Brain pericyte (primary cell): ENCODE results near the gene KCND2.
"Not testable (repeated sequence)": the region's sequence is repeated elsewhere in the genome, so short reads cannot be mapped to it uniquely, and the experiment has no call there.

Source experiments
- DNase-seq: peaks from one replicate; pipeline ENCODE4 v3.0.0-alpha.2; 2012; ENCODE audit warnings: low read depth, low spot score

KCND2 gene

DNA sequence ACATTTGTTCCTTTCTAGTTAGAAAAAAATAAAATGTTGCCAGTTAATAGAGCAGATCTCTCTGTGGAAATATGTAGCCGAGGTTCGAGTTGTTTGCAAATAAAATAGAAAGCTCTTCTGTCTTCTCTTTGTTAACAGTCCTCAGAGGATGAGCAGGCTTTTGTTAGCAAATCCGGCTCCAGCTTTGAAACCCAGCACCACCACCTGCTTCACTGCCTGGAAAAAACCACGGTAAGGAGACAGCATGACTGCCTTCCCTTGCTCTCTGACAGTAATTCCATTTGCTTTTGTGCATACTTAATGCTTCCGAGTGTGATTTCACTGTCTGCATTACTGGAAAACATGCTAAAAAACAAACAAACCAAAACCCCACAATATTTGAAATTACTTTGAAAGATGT, 469.4 kb downstream of the KCND2 start:
- DNase-seq, result no peak

DNA sequence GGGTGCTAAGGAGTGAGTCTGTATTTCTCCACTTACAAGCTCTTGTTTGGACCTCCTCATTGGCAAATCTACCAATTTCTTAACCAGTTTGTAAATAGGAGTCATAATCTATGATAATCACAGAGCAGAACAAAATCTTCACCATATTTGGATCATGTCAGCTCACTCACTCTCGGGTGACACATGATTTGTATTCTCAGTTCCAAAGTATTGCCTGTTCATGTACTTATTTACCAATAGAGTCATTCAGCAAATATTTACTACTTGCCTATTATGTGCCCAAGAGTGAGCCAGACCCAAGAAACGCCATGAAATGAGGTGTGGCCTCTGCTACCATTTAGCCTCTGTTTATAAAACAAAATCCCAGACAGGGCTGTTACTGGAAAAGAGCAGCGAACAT, 470.2 kb downstream of the KCND2 start:
- no peak for DNase-seq

DNA sequence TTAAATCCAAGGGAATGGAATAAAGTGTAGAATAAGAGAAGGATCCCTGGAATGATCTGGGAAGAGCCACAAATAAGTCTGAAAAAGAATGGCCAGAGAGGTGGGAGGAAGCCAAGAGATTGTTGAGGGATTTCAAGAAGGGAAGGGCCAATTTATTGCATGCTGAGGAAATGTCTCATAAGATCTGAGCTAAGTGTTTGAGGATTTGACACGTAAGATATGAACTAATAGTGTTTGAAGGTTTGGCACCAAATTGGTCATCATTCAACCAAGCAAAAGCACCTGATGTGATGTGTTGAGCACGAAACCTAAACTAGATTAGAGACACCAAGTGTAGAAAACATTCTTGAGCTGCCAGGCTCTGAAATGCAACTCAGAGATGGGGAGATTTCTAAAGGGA, 487.1 kb downstream of the KCND2 start:
- DNase-seq, result no peak

DNA sequence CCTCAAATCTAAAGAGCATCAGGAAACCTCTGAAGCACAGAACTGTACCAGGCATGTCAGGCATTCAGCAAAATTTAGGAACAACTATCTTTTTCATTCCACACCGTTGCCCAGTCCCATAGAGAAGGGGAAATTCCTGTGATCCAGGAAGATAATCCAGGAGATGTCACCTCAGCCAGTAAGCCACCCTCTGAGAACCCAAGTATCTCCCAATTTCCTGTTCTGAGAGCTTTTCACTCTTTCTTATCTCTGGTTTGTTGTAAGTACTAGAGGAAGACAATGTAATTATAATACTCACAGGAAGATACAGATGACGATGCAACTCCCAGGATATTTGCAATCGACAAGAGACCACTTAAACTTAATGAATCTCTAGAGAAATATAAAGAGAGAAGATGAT, 487.9 kb downstream of the KCND2 start:
- DNase-seq, result no peak

DNA sequence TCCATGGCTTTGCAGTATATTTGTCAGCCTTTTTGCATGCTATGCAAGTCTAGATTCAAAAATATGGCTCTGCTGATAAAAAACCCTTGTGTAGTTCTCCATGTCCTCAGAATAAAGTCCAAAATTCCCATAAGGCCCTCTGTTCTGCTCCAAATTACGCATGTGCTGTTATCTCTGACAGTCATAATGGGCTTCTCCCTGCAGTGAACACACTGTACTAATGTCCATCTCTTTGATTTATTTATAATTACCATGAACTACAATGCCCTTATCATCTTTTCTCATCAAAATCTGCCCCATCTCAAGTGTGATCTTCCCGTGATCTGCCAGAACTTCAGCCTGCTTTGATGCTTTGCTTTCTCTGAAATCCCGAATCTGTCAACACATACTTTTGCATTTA, 497.2 kb downstream of the KCND2 start:
- no peak for DNase-seq

DNA sequence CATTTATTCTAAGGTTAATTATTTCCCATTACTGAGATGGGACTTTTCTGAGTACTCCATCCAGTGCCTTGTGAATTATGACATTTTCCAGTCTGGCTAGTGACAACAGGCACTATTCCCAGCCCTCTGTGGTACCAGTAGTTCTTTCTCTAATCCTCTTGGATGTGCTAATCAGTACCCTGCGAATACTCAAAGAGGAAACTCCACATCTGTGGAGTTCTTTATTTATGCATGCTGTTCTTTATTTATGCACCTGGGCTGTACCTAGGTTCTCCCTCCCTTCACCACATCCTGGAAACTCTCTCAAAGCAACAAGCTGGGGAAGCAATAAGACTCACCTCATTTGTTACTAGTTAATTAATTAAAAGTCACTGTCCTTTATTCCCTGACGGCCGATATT, 501.5 kb downstream of the KCND2 start:
- no peak for DNase-seq

DNA sequence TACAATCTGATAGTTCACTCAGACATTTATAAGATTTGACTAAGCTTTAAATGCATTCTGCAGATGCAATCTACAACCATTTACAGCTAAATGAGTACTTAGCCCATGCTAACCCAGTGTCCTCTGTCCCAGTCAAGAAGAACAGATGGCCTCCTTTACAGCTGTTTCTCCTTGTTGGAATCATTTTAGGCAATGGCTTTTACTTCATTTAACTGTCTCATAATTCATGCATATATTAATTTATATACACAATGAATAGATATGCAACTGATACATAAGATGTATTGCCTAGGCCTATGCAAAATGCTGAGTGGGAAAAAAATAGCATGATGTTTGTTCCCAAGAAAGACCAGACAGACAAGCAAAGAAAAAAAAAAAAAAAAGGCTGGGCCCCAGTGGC, 502.8 kb downstream of the KCND2 start:
- DNase-seq, result no peak

DNA sequence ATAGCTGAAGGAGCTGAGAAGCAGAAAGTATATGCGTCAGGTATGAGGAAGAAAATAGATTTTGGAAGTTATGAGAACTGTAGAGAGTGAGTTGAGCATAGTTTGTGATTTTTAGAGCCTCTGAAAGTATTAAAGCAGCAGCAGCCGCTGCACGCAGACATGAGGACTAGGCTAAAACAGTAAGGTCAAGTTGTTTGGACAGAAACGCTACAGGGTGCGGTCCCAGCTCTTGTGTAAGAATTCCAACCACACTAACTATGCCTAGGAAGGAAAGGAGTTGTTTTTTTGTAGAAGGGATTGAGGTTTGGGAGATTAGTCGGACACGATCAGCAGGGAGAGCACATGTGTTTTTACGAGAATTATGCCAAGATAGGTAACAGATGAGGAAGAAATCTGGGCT, 506.1 kb downstream of the KCND2 start:
- DNase-seq, result not testable (repeated sequence)

DNA sequence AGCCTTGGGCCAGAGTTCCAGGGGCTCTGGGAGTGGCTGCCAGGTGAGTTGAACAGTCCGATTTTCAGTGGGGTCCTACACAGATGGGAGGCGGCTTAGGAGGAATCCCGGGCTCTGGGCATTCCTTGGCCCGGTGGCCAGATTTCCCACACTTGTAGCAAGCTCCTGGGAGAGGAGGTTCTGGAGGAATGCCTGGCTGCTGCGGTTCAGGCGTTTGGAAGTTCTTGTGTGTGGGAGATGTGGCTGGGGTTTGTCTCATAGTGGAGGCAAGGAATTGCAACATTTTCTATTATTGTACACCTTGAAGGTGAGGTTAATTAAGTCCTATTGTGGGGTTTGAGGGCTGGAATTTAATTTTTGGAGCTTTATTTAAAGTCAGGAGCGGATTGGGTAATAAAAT, 507.5 kb downstream of the KCND2 start:
- DNase-seq, result not testable (repeated sequence)

DNA sequence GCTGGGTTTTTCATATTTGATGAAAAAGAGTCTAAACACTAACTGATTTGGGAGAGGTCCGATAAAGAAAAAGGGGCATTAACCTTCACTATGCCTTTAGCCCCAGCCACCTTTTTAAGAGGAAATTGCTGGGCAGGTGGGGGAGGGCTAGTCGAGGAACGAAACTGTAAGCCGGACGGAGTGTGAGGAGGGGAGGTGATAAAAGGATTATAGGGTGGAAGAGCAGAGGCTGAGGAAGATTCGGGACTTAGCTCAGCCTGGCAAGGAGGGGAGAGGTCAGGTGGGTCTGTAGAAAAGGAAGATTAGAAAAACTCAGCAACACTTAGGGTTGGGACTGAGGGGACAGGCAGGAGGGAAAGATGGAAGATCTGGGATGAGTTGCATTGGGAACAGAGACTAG, 508.0 kb downstream of the KCND2 start:
- DNase-seq, result no peak

DNA sequence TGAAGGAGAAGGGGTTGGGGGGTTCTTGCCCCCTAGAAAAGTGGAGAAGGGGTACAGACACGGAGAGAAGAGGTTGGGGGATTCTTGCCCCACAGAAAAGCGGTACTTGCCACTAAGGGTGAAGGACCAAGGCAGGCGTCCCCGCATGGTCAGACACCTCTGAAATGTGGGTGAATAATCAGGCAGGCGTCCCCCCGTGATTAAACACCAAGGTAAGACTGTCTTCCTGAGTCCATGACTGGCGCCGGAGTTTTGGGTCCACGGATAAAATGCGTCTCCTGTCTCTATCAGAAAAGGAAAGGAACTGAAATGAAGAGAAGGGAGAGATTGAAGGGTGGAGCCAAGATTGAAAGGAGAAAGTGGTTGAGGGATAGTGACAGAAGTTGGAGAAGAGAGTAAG, 508.9 kb downstream of the KCND2 start:
- DNase-seq, result not testable (repeated sequence)

DNA sequence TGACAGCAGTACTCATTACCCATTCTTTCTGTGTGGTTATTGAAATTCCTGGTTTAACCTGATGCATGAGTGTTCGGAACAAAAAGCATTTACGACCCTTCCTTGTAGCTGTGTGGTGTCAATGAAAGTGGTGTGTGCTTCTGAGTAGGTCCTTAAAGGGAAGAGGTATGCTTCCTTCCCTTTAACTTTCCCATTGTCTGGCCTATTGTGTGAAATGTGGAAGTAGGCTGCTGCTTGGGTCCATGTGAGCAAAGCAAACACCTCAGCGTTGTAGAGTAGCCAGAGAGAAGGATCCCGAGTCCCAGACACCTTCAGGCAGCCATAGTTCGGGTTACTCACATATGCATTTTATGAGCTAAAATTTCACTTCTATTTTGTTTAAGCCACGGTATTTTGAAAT, 510.3 kb downstream of the KCND2 start:
- DNase-seq, result no peak

DNA sequence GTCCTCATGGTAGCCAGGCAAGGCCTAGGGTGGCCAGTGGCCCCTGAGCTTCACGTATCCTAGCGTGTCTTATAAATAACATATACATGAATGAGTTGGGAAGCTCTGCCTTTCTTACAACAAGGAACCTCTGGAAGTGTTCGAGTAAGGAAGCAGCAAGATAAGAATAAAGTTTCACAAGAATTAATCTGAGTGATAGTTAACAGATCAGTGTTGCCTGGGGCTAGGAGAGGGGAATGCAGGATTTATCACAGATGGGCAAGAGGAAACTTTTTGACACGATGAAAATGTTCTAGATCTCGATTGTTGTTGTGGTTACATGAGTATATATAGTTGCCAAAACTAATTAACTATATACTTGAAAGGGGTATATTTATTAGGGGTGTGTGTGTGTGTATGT, 510.7 kb downstream of the KCND2 start:
- DNase-seq, result no peak

DNA sequence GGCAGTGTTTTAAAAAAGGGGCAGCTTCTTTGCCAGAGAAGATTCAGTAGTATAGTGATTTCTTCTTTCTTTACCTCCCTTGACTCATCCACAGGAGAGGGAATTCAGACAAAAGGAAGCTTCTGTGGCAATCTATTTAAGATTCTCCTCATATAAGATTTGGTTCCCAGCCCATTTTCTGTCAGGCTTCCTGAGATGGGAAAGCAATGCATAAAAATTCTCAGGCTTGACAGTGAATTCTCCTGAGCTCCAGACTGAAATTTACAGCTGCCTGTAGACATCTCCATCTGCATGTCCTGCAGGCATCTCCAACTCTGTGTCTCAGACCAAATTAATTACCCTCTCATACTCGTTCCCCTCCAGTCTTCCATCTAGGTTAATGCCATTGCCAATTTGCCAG, 512.1 kb downstream of the KCND2 start:
- no peak for DNase-seq

DNA sequence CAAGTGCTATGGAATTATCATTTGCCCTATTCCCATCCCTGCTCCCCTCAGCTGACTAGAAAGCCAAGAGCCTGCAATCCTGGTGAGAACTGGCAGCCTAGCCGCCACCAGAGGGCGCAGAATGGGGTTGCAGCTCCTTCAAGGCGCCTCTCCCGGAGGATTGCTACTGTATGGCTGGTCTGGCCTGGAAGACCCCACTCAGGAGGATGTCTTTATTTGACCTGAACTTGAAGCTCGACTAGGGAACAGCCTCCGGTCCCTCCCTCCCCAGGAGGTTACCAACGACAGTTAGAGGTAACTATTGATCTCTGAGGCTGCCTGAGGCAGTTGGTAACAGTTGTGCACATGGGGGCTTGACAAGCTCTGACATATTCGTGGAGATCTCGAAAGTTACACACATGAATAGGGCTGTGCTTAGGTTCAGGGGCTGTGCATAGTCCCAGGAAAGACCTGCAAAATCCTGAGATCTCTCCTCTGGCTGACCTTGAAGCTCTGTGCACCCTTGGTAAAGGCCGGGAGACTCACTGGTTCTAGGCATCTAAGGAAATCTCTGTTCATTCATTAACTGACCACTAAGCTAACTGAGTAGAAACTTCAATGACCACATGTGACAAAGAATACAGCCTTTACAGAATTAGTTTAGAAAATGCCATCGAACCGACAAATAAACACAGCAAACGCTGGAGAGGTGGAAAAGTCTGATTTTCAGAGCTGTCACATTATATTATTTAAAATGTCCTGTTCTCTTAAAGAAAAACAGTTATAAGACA, 519.3 kb downstream of the KCND2 start:
- peak; percentile 13 for DNase-seq

DNA sequence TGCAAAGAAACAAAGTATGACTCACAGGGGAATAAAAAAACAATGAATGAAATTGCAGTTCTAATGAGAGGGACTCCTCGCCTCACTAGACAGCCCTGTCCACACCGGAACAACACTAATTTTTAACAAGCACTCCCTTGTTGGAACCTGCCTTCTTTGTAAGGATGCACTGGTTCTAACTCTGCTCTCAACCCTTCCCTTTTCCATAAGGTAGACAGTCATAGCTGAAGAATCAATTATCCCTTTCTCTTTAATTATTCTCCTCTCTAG, 519.8 kb downstream of the KCND2 start:
- DNase-seq, result no peak

DNA sequence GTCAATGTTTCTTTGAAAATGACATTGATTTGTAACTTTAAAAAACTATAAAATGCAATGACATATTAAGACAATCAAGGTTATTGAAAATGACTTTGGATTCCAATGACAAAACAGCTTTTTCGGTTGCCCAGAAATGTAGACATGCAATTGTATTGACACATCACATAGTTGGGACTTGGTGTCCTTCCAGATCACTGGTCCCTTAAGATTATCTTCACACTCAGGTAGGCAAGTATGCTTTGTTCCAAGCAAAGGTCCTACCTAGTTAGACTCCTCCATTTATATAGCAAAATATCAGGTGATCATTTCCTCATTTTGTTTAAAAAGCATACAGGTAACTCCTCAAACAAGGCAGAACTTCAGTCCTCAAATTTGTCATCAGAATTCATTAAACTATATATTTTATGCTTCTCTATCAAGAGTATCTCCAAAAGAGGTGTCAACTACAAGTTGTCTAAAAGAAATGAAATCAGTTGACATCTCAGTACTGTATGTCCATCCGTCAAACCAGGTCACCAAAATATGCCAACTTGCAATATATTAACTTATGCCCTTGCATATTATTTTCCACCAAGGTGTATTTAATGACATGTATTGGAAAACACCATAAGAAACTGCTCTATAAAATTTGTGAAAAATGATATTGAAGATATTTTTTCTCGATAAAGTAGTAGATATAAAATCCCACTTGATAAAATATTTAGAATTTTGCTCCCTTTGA, 520.4 kb downstream of the KCND2 start:
- DNase-seq, result no peak

DNA sequence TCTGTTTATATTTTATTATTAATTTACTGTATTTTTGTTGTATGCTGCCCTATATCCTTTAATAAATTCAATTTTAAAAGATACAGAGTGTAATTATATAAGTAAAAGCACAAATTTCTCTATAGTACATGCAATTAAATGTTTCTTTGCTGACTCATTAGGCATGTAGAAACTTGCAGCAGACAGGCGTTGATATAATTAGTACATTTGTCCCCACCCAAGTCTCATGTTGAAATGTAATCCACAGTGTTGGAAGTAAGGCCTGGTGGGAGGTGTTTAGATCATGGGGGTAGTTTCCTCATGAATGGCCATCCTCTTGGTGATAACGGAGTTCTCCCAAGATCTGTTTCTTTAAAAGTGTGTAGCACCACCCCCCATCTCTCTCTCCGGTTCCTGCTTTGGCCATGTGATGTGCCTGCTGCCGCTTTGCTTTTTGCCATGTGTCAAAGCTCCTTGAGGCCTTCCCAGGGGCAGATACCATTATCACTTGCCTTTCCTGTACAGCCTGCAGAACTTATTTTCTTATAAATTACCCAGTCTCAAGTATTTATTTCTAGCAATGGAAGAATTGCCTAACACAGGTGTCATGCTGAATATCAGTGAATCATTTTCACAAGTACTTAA, 521.2 kb downstream of the KCND2 start:
- no peak for DNase-seq

DNA sequence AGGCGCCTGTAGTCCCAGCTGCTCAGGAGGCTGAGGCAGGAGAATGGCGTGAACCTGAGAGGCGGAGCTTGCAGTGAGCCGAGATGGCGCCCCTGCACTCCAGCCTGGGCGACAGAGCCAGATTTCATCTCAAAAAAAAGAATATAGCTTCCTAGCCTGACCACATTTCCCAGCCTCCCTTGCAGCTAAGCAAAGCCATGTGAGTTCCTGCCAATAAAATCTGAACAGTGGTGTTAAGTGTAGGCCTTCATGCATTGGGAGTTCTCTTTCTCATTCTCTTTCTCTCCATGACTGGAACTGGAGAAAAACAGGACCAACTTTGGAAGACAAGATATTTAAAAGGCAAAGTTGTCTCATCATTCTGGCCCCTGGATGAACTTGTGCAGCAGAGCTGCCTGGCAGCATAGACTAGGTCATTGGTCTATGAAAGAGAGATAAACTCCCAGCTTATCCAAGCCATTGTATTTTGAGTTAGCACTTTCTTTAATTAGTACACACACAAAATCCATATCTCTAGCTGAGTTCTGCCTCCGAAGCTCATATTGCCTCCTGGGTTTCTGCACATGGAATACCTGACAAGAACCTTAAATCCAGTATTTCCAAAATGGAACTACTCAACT, 524.2 kb downstream of the KCND2 start:
- DNase-seq, result no peak

DNA sequence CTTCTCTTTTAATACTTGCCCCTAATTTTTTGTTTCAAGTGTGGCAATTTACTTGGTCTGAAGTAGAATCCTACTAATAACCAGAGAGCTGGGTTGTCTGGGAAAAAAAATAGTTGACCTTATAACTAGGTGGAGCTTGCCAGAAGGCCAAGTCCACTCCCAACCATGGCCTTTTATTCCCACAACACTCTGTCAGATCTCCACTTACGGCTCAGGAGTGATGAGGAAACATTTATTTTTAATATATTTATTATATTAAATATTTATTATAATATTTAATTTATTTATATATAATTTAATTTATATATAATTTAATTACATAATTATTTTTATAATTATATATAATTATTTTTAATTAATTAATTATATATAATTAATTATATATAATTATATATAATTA, 526.2 kb downstream of the KCND2 start:
- DNase-seq, result no peak
